Stomach smooth muscle (tissue), 2 donors: ENCODE measurements around the gene LMTK3.
"Not testable (repeated sequence)": the region's sequence is repeated elsewhere in the genome, so short reads cannot be mapped to it uniquely, and the experiment has no call there.

Experiments
- H3K27ac ChIP-seq: one replicate; pipeline ENCODE4 v1.7.0; 2013; ENCODE audit warnings: mild to moderate bottlenecking, low read length, inconsistent platforms
- H3K27me3 ChIP-seq, 2 donors: one replicate each; pipeline ENCODE4 v1.7.0; 2013; ENCODE audit warnings: low read length in 2 of 2; ENCODE audit not compliant: insufficient read depth in 2 of 2, control insufficient read depth in 1 of 2
- H3K36me3 ChIP-seq, 2 donors: one replicate each; pipeline ENCODE4 v1.7.0; 2013; ENCODE audit warnings: low read length in 2 of 2; ENCODE audit not compliant: control insufficient read depth in 2 of 2, insufficient read depth in 2 of 2
- H3K4me1 ChIP-seq: one replicate; pipeline ENCODE4 v1.7.0; 2013; ENCODE audit warnings: low read length; ENCODE audit not compliant: control insufficient read depth, insufficient read depth
- H3K4me3 ChIP-seq, 2 donors: one replicate each; pipeline ENCODE4 v1.7.0; 2013; ENCODE audit warnings: low read length in 2 of 2
- H3K9ac ChIP-seq, 2 donors: one replicate each; pipeline ENCODE4 v1.7.0; 2013; ENCODE audit warnings: low read length in 2 of 2, mild to moderate bottlenecking in 1 of 2
- H3K9me3 ChIP-seq, 2 donors: one replicate each; pipeline ENCODE4 v1.7.0; 2013; ENCODE audit warnings: low read length in 2 of 2; ENCODE audit not compliant: control insufficient read depth in 2 of 2
- donor health status: healthy.
- donor health status: Pancreatic carcinoma.

LMTK3 gene

DNA sequence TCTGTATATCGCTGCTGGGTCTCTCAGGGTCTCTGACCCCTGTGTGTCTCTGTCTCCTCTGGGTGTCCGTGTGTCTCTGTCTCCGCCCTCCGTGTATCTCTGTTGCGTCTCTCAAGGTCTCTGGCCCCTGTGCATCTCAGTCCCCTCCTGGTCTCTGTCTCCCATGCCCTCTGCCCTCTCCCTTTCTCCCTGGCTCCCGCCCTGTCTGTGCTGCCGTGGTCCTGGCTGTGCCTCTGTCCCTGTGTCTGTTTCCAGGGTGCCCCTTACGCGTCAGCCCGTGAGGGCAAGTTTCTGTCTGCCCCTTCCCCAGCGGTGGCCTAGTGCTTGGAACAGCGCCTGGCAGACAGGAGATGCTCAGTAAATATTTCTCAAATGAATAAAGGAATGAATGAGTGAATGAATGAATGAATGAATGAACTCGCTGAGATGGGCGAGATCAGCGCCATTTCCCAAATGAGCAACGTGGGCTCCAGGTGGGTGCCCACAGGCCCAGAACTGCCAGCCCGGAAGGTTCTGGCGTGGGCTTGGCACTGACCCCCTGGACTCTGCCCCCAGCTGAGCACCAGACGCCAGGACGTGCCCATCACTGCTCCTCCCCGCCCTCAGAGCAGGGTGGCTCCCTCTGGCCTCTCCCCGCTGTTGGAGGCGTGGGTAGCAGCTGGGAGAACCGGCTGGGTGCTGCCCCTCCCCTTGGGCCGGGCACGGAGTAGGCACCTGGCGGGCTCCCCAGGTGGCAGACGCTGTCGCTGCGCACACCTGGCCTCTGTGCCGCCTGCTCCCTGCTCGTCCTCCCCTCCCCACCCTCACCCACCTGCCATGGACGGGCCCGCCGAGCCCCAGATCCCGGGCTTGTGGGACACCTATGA is 40.0 kb upstream of the LMTK3 start, which contains the start of gene SULT2B1:
Gene SULT2B1, plus strand, starts transcription at position 736 of the 866 bp plus-strand sequence. Its CDS starts 81 bp downstream, at position 817.
- Histone ChIP-seq H3K36me3 (no peaks in the 10 kb centered on the region), H3K9me3 (no peaks in the 10 kb centered on the region), H3K4me1 (no peaks in the 10 kb centered on the region), H3K27ac (no peak within 1 kb of the TSS), H3K9ac (no peak within 1 kb of the TSS), H3K4me3 (no peak within 1 kb of the TSS), H3K27me3 (peaks cover 6 to 10% of the 10 kb centered on the region in 2 donors)

DNA sequence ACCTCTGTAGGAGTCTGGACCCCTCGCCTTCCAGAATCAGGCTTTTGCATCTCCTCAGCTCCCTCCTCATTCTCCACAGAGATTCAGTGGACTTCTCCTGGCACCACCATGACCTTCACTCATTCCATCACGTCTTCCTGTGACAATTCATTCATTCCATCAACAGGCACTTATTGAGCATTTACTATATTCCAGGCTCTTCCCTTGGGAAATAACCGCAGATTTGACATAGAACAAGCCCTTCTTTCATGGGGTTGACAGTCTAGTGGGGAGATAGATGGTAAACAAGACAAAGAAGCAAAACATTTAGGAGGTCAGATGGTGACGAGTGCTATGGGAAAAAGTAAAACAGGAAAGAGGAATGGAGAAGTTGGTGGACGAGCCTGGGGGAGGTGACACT is 37.7 kb upstream of the LMTK3 start:
- H3K4me1 ChIP-seq = no peaks in the 10 kb centered on the region
- peaks cover 8 to 10% of the 10 kb centered on the region in 2 donors for H3K27me3 ChIP-seq
- H3K4me3 ChIP-seq = no peak overlapping the region
- no peaks in the 10 kb centered on the region for H3K9me3 ChIP-seq
- H3K27ac ChIP-seq = no peak overlapping the region
- H3K36me3 ChIP-seq = no peaks in the 10 kb centered on the region
- H3K9ac ChIP-seq = no peak overlapping the region

DNA sequence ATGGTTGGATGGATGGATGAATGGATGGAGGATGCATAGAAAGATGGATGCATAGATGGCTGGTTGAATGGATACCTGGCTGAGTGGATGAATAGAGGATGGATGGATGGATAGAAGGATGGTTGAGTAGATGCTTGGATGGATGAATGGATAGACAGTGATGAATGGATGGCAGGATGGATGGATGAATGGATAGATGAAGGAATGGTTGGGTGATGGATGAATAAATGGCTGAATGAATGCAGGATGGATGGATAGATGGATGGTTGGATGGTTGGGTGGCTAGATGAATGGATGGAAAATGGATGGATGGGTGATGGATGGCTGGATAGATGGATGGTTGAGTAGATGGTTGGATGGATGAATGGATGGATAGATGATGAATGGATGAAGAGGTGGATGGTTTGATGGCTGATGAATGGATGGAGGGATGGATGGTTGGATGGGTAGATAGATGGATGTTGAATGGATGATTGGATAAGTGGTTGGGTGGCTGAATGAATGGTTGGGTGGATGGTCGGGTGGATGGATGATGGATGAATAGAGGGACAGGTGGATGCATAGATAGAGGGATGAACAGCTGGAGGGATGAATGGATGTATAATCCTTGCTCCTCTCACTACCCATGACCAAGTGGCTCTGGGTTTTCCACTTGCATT is 36.7 kb upstream of the LMTK3 start:
- no peak overlapping the region for H3K9ac ChIP-seq
- peaks cover 8% of the 10 kb centered on the region in 2 donors for H3K27me3 ChIP-seq
- H3K27ac ChIP-seq = no peak overlapping the region
- no peaks in the 10 kb centered on the region for H3K9me3 ChIP-seq
- no peaks in the 10 kb centered on the region for H3K36me3 ChIP-seq
- no peaks in the 10 kb centered on the region for H3K4me1 ChIP-seq
- no peak overlapping the region for H3K4me3 ChIP-seq

DNA sequence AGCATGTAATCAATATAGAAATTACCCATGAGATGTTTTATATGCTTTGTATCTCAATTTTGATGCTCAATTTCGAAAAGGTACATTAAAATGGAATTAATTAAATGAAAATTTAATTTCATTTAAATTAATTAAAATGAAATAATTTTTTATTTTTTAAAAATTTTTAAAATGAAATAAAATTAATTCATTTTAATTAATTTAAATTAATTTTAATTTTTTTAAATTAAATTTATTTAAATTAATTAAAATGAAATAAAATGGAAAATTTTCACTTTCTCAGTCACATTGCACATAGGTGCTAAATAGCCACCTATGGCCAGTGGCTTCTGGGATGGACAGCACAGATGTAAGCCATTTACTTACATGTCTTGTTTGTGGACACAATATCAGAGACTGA is 36.1 kb upstream of the LMTK3 start:
- no peaks in the 10 kb centered on the region for H3K36me3 ChIP-seq
- H3K27ac ChIP-seq = no peak overlapping the region
- no peaks in the 10 kb centered on the region for H3K9me3 ChIP-seq
- no peaks in the 10 kb centered on the region for H3K4me1 ChIP-seq
- no peak overlapping the region for H3K4me3 ChIP-seq
- no peak overlapping the region for H3K9ac ChIP-seq
- H3K27me3 ChIP-seq = peaks cover 8% of the 10 kb centered on the region in 2 donors

DNA sequence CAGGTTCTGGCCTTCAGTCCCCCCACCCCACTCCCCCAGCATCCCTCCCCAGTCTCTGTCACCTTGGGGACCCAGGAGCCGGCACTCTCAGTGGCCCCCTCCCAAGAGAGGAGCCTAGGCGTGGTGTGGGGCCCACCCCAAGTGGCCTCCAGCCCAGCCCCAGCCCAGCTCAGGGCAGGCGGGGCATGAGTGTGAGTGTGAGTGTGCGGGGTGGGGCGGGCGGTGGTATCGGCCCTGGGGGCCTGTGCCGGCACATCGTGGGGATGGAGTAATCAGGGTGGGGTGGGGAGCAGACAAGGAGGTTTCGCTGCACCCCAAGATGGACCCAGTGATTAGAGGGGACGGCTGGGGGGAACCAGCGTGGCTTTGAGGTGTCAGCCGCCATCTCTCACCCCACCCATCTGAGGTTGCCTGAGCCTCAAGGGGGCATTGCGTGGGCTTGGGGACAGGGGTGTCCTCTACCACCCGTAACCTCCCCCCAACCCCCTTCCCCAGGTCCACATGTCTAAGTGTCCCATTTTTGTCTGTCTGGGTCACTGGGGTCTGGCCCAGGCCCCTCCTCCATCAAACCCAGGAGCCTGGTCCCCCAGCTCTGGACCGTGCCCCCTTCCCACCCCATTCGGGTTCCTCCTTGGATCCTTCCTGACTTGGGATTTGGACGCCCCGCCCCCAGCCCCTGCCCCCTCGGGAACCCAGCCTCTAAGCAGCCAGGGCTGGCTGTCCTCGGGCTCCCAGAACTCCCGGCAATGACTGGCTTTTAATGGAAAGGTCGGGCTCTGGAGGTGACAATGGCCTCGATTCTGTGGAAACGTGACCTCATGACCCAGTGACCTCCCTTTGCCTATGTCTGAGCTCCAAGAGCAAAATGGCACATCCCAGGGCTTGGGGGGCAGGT is 33.5 kb upstream of the LMTK3 start:
- Histone ChIP-seq H3K27me3 (peaks cover 7 to 8% of the 10 kb centered on the region in 2 donors), H3K9me3 (no peaks in the 10 kb centered on the region), H3K4me3 (no peak overlapping the region), H3K36me3 (no peaks in the 10 kb centered on the region), H3K27ac (no peak overlapping the region), H3K9ac (no peak overlapping the region), H3K4me1 (no peaks in the 10 kb centered on the region)

DNA sequence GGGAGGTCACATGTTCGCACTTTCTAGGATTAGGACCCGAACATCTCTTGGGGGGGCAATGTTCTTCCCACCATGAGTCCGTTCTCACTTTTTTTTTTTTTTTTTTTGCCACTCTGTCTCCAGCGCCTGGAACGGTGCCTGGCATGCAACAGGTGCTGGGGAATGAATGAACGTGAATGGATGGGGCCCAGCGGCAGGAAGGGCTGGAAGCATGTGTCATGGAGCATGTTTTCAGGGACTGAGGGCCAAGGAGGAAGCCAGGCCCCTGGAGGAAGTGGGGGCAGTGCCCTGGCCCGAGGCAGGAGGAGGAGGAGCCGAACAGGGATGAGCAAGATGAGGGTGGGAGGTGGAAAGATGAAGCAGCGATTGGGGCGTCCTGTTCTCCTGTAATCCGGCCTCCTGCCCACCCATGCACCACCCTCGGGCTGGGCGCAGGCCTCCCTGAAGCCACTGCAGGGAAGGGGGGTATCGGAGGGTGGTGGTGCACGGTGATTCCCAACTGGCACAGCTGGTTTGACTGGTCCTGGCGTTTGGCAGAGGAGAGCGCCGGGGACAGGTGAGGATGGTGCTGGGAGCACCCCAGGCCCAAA is 31.6 kb upstream of the LMTK3 start:
- Histone ChIP-seq H3K4me1 (no peaks in the 10 kb centered on the region), H3K36me3 (no peaks in the 10 kb centered on the region), H3K27ac (no peak overlapping the region), H3K4me3 (no peak overlapping the region), H3K9ac (no peak overlapping the region), H3K27me3 (peaks cover under 1 to 8% of the 10 kb centered on the region in 2 donors), H3K9me3 (no peaks in the 10 kb centered on the region)

DNA sequence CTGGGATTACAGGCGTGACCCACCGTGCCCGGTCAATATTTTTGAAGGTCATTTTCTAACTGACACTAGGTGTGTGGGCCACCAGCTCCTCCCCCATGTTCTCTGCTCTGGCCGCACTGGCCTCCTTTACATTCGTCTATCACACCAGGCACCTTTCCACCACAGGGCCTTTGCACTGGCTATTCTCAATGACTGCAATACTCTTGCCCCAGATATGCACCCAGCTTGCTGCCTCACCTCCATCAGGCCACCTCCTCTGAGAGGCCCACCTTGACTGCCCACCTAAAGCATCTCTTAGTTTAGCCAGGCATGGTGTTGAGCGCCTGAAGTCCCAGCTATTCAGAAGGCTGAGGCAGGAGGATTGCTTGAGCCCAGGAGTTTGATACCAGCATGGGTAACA is 30.2 kb upstream of the LMTK3 start:
- Histone ChIP-seq H3K9me3 (no peaks in the 10 kb centered on the region), H3K9ac (no peak overlapping the region), H3K27me3 (peaks cover 0 to 5% of the 10 kb centered on the region in 2 donors), H3K27ac (no peak overlapping the region), H3K36me3 (no peaks in the 10 kb centered on the region), H3K4me3 (no peak overlapping the region), H3K4me1 (no peaks in the 10 kb centered on the region)

DNA sequence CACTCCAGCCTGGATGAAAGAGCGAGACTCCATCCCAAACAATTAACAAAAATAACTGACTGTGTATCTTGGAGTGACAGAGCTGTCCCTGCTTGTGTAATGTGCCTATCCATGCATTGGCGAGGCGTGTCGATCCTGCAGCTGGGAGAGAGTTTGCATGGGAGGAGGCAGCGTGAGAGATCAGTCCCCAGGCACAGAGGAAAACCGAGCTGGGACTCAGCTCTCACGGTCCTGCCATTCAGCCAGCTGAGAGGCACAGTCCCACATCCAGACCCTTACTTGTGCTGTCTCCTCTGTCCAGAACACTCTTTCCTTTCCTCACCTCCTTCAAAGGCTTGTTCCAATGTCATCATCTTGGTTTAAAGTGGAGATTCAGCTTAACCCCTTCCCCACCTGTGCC is 28.5 kb upstream of the LMTK3 start:
- H3K4me1 ChIP-seq = no peaks in the 10 kb centered on the region
- H3K36me3 ChIP-seq = no peaks in the 10 kb centered on the region
- H3K27me3 ChIP-seq = no peaks in the 10 kb centered on the region
- no peaks in the 10 kb centered on the region for H3K9me3 ChIP-seq
- H3K9ac ChIP-seq = no peak overlapping the region
- H3K27ac ChIP-seq = no peak overlapping the region
- H3K4me3 ChIP-seq = no peak overlapping the region

DNA sequence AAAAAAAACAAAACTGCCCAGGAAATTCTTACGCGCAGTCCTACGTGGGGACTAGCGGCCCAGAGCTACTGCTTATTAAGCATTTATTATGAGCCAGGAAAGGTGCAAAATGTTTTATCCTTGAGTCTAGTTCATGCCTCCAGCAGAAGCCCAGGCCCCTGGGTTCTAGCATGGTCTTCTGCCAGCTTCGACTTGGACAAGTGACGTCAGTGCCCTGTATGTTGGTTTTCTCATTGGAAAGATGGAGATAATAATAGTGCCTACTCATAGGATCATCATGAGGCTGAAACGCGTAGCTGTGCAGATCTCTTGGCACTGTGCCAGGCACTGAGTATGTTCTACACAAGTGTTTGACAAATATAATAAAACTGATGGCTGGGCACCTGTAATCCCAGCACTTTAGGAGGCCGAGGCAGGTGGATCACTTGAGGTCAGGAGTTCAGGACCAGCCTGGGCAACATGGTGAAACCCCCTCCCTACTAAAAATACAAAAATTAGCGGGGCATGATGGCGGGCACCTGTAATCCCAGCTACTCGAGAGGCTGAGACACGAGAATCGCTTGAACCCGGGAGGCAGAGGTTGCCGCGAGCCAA is 28.0 kb upstream of the LMTK3 start:
- no peaks in the 10 kb centered on the region for H3K4me1 ChIP-seq
- H3K27ac ChIP-seq = no peak overlapping the region
- no peak overlapping the region for H3K9ac ChIP-seq
- H3K9me3 ChIP-seq = no peaks in the 10 kb centered on the region
- H3K27me3 ChIP-seq = no peaks in the 10 kb centered on the region
- no peak overlapping the region for H3K4me3 ChIP-seq
- H3K36me3 ChIP-seq = no peaks in the 10 kb centered on the region

DNA sequence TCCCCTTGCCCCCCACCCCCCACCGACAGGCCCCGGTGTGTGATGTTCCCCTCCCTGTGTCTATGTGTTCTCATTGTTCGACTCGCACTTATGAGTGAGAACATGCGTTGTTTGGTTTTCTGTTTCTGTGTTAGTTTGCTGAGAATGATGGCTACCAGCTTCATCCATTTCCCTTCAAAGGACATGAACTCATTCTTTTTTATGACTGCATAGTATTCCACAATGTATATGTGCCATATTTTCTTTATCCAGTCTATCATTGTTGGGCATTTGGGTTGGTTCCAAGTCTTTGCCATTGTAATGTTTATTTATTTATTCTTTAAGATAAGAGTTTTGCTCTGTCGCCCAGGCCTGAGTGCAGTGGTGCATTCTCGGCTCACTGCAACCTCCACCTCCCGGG is 26.4 kb upstream of the LMTK3 start:
- H3K36me3 ChIP-seq, H3K27me3 ChIP-seq, H3K9me3 ChIP-seq, H3K27ac ChIP-seq, H3K4me1 ChIP-seq, H3K9ac ChIP-seq, H3K4me3 ChIP-seq: not testable (repeated sequence)
